Hindlimb muscle (tissue), 1 donor: ENCODE data around the gene RPE65. TPM values are rescaled to one million over a fixed set of nuclear protein-coding genes. Genes with fewer than 3 reads are reported as not detected.
"Not testable (repeated sequence)": the region's sequence is repeated elsewhere in the genome, so short reads cannot be mapped to it uniquely, and the experiment has no call there.

Experiments
- DNase-seq: peaks from one replicate; pipeline ENCODE4 v3.0.0-alpha.2; 2013
- polyA plus RNA-seq: library from polyadenylated mRNA; unstranded; fragments of 120-200 nt; gene quantifications from one replicate; pipeline ENCODE4 v1.2.1, GENCODE V29; 2013; ENCODE audit not compliant: insufficient read length

RPE65 gene
- polyA plus RNA-seq, 1 donor, result not detected

GRCh38 chr1:68448365-68448764 is 1.4 kb downstream of the RPE65 start:
- DNase-seq, result no peak

- no peak for DNase-seq
These were observed 4.0 kb downstream of the RPE65 start for GRCh38 chr1:68445709-68446108.

- DNase-seq, result no peak
These were observed 6.8 kb downstream of the RPE65 start for GRCh38 chr1:68442822-68443556.

GRCh38 chr1:68442006-68442405 is 7.7 kb downstream of the RPE65 start:
- no peak for DNase-seq

GRCh38 chr1:68438310-68438709 is 11.4 kb downstream of the RPE65 start:
- no peak for DNase-seq

- DNase-seq, result no peak
These were observed 16.4 kb downstream of the RPE65 start for GRCh38 chr1:68433395-68433794.

- DNase-seq, result no peak
These were observed 18.7 kb downstream of the RPE65 start for GRCh38 chr1:68431076-68431475.

GRCh38 chr1:68429233-68429808 is 20.4 kb downstream of the RPE65 start:
- DNase-seq, result no peak

GRCh38 chr1:68426594-68426993 is 23.2 kb downstream of the RPE65 start:
- no peak for DNase-seq

- DNase-seq, result no peak
These were observed 28.4 kb downstream of the RPE65 start for GRCh38 chr1:68421350-68421749.

- DNase-seq, result no peak
These were observed 40.3 kb downstream of the RPE65 start for GRCh38 chr1:68409426-68409825.

- no peak for DNase-seq
These were observed 48.2 kb downstream of the RPE65 start for GRCh38 chr1:68401506-68401905.

GRCh38 chr1:68395575-68395974 is 54.2 kb downstream of the RPE65 start:
- DNase-seq, result not testable (repeated sequence)

- DNase-seq, result not testable (repeated sequence)
These were observed 57.3 kb downstream of the RPE65 start for GRCh38 chr1:68392474-68392873.

GRCh38 chr1:68385798-68386524 is 63.8 kb downstream of the RPE65 start:
- not testable (repeated sequence) for DNase-seq

GRCh38 chr1:68384872-68385411 is 64.8 kb downstream of the RPE65 start:
- no peak for DNase-seq

- DNase-seq, result no peak
These were observed 65.4 kb downstream of the RPE65 start for GRCh38 chr1:68384321-68384813.

- no peak for DNase-seq
These were observed 66.7 kb downstream of the RPE65 start for GRCh38 chr1:68383092-68383491.

- no peak for DNase-seq
These were observed 70.7 kb downstream of the RPE65 start for GRCh38 chr1:68379085-68379478.
